Mucosa of stomach (tissue), 1 donor: ENCODE results near the gene BLM.
"Not testable (repeated sequence)": the region's sequence is repeated elsewhere in the genome, so short reads cannot be mapped to it uniquely, and the experiment has no call there.

Experiments
- H3K27me3 ChIP-seq: one replicate; pipeline ENCODE4 v1.7.0; 2013; ENCODE audit warnings: mild to moderate bottlenecking, low read length; ENCODE audit not compliant: control insufficient read depth, insufficient read depth
- H3K36me3 ChIP-seq: one replicate; pipeline ENCODE4 v1.7.0; 2013; ENCODE audit warnings: low read length; ENCODE audit not compliant: control insufficient read depth, insufficient read depth
- H3K4me1 ChIP-seq: one replicate; pipeline ENCODE4 v1.7.0; 2013; ENCODE audit warnings: mild to moderate bottlenecking, low read length; ENCODE audit not compliant: control insufficient read depth, insufficient read depth
- H3K4me3 ChIP-seq: one replicate; pipeline ENCODE4 v1.7.0; 2013; ENCODE audit warnings: low read length
- H3K9ac ChIP-seq: one replicate; pipeline ENCODE4 v1.7.0; 2013; ENCODE audit warnings: mild to moderate bottlenecking, low read length, moderate library complexity
- H3K9me3 ChIP-seq: one replicate; pipeline ENCODE4 v1.7.0; 2013; ENCODE audit warnings: mild to moderate bottlenecking, low read length, moderate library complexity; ENCODE audit not compliant: control insufficient read depth
- donor health status: Pancreatic carcinoma.

The BLM gene

GRCh38 chr15:90683371-90683770 lies 33.8 kb upstream of the BLM start:
- Histone ChIP-seq H3K9ac (no peak overlapping the region), H3K9me3 (no peaks in the 10 kb centered on the region), H3K4me1 (no peaks in the 10 kb centered on the region), H3K4me3 (no peak overlapping the region), H3K36me3 (no peaks in the 10 kb centered on the region), H3K27me3 (no peaks in the 10 kb centered on the region)

DNA sequence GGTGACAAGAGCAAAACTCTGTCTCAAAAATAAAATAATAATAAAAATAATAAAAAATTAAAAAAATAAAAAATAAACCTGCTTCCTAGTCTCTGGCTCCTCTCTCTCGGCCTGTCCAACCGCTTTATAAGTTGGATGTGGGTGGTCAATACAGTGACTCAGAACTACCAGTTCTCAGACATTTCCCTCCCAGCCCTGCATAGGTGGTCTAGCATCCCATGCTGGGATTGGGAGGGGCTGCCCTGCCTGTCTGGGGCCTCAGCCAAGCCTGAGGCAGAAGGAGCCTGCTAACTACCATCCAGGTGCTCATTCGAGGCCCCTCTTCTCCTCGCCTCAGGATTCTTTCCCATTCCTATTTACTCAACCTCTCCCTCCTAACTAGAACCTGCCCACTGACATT lies 33.3 kb upstream of the BLM start:
- no peak overlapping the region for H3K4me3 ChIP-seq
- H3K36me3 ChIP-seq: no peaks in the 10 kb centered on the region
- H3K9me3 ChIP-seq: no peaks in the 10 kb centered on the region
- no peaks in the 10 kb centered on the region for H3K4me1 ChIP-seq
- H3K9ac ChIP-seq: no peak overlapping the region
- no peaks in the 10 kb centered on the region for H3K27me3 ChIP-seq

DNA sequence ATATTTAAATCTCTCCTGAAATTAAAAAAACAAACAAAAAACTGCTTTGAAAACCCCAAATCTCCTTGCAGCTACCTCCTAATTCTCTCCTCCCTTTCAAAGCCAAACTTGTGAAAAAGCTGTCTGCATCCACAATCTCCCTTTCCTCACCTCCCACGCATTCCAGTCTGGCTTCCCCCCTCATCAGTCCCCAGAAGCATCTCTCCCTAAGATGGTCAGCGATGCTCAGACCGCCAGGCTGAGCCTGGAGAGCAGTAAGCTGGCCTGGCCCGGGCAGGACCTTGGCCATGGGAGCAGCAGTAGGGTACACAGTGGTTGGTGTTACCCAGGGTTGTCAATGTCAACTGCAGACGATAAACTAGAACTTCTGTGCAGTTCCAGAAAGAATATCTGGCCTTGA lies 32.9 kb upstream of the BLM start:
- no peak overlapping the region for H3K9ac ChIP-seq
- no peaks in the 10 kb centered on the region for H3K36me3 ChIP-seq
- H3K4me3 ChIP-seq: no peak overlapping the region
- H3K9me3 ChIP-seq: no peaks in the 10 kb centered on the region
- no peaks in the 10 kb centered on the region for H3K4me1 ChIP-seq
- no peaks in the 10 kb centered on the region for H3K27me3 ChIP-seq

DNA sequence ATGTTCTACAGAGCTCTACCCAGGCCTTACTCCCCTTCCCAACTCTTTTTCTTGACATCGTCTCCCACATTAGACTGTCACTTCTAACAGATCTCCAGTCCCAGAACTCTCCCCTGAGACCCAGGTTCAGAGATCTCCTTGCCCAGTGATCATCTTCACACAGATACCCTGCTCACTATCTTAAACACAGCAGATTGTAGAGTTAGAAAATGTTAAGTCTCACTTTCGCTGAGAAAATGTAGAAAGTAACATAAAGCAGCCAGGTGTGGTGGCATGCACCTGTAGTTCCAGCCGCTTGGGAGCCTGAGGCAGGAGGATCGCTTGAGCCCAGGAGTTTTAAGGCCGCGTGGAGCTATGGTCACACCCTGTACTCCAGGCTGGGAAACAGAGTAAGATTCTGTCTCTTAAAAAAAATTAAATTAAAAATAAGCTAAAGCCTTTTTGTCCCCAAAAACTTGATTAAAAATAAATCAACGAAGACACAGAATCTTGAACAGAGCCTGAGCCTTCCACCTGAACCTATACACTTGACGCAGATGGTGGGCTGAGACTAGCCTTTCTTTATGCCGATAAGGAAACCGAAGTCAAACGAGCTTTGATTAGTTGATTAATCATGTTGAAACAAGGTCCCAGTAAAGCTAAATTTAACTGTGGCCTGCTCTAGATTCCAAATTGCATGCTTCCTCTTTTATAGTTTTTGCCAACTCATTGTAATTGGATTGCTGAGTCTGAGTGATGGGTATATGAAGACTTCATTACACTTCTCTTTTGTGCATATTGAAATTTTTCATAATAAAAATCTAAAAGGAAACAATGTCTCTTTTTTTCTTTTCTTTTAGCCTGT lies 31.3 kb upstream of the BLM start:
- no peak overlapping the region for H3K9ac ChIP-seq
- no peaks in the 10 kb centered on the region for H3K27me3 ChIP-seq
- H3K9me3 ChIP-seq: no peaks in the 10 kb centered on the region
- no peaks in the 10 kb centered on the region for H3K4me1 ChIP-seq
- H3K4me3 ChIP-seq: no peak overlapping the region
- no peaks in the 10 kb centered on the region for H3K36me3 ChIP-seq

DNA sequence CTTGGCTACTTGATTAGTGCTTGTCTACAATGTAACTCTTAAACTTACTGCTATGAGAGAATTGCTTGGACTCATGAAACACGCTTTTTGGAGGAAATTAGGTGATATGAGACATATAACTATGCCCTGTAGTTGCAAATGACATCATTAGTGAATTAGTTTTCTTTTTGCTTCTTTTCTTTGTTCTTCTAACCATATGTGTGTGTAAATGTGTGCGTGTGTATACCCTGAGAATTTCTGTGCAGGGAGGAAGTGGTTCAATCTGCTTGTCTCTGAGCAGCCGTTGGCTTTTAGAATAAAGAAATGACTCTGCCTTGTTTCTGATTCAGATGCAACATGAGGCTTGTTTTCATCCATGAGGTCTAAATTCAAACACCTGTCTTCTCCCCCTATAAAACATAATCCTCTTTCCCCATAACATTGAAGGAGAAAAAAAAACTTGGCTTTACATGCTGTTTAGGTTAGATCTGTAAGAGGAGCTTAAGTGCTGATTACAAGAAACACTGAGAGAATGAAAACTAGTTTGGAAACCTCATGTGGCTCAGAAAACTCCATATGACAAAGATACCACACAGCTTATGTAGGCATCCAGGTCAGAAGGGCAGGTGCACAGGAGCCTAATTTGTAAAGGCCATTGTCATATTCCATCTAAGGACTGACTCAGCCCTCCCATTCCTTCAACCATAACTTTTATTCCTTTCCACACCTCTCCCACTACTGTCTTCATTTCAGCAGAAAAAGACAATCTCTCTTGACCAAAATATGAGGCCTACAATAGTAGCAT lies 30.5 kb upstream of the BLM start:
- Histone ChIP-seq H3K9ac (no peak overlapping the region), H3K4me1 (no peaks in the 10 kb centered on the region), H3K27me3 (no peaks in the 10 kb centered on the region)

DNA sequence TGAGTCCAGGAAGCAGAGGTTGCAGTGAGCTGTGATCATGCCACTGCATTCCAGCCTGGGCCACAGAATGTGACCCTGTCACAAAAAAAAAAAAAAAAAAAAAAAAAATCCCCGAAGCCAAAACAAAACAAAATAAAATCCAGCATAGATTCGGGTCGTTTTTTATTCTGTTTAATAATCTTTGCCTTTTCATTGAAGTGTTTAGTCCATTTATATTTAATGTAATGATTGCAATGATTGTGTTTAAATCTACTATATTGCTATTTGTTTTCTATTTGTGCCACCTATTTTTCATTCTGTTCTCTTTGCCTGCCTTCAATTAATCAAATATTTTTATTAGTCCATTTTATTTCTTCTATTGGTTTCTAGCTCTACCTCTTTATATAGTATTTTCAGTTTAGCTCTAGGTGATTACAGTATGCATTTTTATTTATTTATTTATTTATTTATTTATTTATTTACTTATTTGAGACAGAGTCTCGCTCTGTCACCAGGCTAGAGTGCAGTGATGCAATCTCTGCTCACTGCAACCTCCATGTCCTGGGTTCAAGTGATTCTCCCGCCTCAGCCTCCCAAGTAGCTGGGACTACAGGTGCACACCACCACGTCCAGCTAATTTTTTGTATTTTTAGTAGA lies 27.7 kb upstream of the BLM start:
- not testable (repeated sequence) for H3K9me3 ChIP-seq, H3K4me1 ChIP-seq, H3K9ac ChIP-seq, H3K36me3 ChIP-seq, H3K4me3 ChIP-seq, H3K27me3 ChIP-seq

More for the DNA sequence above, 30.5 kb upstream of the BLM start:
- H3K36me3 ChIP-seq: no peaks in the 10 kb centered on the region
- no peaks in the 10 kb centered on the region for H3K9me3 ChIP-seq
- no peak overlapping the region for H3K4me3 ChIP-seq

DNA sequence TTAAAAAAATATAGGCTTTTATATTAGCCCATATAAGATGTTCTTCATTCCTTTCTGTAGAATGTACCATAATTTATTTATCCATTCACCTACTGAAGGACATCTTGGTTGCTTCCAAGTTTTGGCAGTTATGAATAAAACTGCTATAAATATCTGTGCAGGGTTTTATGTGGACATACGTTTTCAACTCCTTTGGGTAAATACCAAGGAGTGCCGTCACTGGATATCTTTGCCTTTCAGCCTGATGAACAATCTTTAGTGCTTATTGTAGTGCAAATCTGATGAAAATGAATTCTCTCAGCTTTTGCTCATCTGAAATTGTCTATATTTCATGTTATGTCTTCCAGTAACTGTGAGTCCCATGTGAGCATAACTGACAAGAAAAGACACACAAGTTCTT lies 26.6 kb upstream of the BLM start:
- Histone ChIP-seq H3K9me3 (no peaks in the 10 kb centered on the region), H3K4me1 (no peaks in the 10 kb centered on the region), H3K4me3 (no peak overlapping the region), H3K27me3 (no peaks in the 10 kb centered on the region), H3K36me3 (no peaks in the 10 kb centered on the region), H3K9ac (no peak overlapping the region)

DNA sequence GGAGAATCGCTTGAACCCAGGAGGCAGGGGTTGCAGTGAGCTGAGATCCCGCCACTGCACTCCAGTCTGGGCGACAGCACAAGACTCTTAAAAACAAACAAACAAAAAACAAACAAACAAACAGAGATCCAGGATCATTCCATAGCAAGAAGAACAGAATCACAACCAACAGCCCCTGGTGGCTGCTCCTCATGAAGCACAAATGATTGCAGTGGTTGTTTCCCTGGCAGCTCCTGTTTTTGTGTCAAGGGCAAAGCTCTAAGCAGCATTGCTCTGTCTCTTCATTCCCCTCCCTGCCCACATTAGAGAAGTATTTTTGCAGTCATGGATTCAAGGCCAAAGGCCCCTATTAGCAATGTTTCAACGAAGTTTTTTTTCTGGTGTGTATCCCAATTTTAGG lies 25.8 kb upstream of the BLM start:
- no peaks in the 10 kb centered on the region for H3K27me3 ChIP-seq
- H3K9ac ChIP-seq: no peak overlapping the region
- H3K4me1 ChIP-seq: no peaks in the 10 kb centered on the region
- H3K36me3 ChIP-seq: no peaks in the 10 kb centered on the region
- H3K9me3 ChIP-seq: no peaks in the 10 kb centered on the region
- no peak overlapping the region for H3K4me3 ChIP-seq

DNA sequence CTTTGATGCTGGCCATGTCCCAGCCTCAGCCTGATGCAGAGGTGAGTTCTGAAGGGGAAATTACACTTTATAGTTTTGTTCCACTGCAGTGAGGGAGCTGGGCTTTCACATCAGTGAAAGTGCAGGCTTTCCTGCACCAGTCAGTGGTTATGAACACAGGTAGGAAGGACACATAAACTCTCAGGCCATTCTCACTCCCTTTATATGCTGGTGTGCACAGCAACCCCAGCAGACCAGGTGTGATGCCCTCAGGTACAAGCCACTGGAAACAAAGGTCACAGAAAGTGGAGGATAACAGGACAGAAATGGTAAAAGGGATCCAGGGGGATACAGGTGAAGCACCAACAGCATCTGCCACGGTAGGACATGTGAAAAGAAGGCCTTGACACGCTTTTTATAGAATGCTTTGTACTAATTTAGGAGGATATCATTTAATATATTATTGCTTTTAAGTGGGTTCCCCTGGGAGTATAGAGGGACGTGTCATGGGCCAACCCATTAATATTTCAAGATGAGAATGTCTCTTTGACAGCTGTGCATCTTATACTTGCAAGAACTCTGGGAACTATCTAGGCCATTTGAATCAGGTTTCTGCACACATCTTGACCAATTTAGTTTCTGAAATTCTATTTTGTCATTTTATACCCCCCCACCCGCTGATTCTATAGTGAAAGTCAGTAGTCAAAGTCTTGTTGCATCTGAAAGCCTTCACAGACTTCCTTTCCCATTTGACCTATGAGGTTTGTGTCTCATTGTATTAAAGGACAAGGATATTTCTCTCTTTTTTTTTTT lies 25.0 kb upstream of the BLM start:
- no peaks in the 10 kb centered on the region for H3K4me1 ChIP-seq
- H3K27me3 ChIP-seq: no peaks in the 10 kb centered on the region
- no peak overlapping the region for H3K4me3 ChIP-seq
- H3K36me3 ChIP-seq: no peaks in the 10 kb centered on the region
- H3K9me3 ChIP-seq: no peaks in the 10 kb centered on the region
- H3K9ac ChIP-seq: no peak overlapping the region

- Histone ChIP-seq H3K27me3 (no peaks in the 10 kb centered on the region), H3K36me3 (no peaks in the 10 kb centered on the region), H3K4me3 (no peak overlapping the region), H3K9ac (no peak overlapping the region), H3K4me1 (peaks cover 4% of the 10 kb centered on the region), H3K9me3 (no peaks in the 10 kb centered on the region)
These were observed 22.2 kb upstream of the BLM start for GRCh38 chr15:90694987-90695386.

- Histone ChIP-seq H3K4me3 (no peak overlapping the region), H3K27me3 (no peaks in the 10 kb centered on the region), H3K36me3 (no peaks in the 10 kb centered on the region), H3K9me3 (no peaks in the 10 kb centered on the region), H3K4me1 (peaks cover 10% of the 10 kb centered on the region), H3K9ac (no peak overlapping the region)
These were observed 20.0 kb upstream of the BLM start for GRCh38 chr15:90697175-90697574.
